EH (cell line): ENCODE measurements around the gene PRPH.
"Not testable (repeated sequence)": the region's sequence is repeated elsewhere in the genome, so short reads cannot be mapped to it uniquely, and the experiment has no call there.

Experiments
- DNase-seq: peaks from one replicate; pipeline ENCODE4 v3.0.0-alpha.2; 2015; ENCODE audit warnings: low read depth

PRPH gene

GRCh38 chr12:49295082-49295936 lies at the start of gene PRPH:
PRPH (plus strand) TSS chr12:49295147; CDS start chr12:49295201, 54 bp downstream.
- no peak for DNase-seq

- DNase-seq = no peak
These were observed 43.6 kb upstream of the PRPH start for GRCh38 chr12:49251357-49251756.

GRCh38 chr12:49253033-49253623 lies 41.8 kb upstream of the PRPH start:
- DNase-seq = peak; percentile 88

GRCh38 chr12:49255456-49255855 lies 39.5 kb upstream of the PRPH start:
- DNase-seq = not testable (repeated sequence)

DNA sequence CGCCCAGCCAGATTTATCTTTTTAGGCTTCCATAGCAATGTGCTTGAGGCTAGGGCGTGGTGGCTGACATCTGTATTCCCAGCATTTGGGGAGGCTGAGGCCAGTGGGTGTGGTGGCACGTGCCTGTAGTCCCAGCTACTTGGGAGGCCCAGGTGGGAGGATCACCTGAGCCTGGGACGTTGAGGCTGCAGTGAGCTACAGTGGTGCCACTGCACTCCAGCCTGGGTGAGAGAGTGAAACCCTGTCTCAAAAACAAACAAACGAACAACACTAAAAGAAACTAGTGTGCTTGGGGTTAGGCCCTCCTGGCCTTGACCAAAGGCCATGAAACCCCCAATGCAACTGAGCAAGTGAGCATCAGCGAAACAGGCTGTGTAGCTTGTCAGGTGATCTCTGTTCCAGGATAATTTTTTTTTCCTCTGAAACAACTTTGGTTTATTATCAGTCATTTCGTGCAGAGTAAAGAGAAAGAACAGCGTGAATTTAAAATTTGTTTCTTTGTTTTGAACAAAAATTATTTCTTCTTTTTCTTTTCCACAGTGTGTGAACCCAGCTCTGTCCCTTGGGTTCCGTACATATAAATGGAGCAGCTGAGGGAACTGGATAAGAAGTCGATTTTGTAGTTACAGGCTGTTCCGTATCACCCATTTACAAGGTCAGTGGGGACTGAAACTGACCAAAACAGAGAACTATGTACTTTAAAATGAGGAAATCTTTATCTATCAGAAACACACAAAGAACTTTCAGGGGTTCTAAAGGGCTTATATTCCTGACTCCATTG lies 38.9 kb upstream of the PRPH start:
- DNase-seq = no peak

DNA sequence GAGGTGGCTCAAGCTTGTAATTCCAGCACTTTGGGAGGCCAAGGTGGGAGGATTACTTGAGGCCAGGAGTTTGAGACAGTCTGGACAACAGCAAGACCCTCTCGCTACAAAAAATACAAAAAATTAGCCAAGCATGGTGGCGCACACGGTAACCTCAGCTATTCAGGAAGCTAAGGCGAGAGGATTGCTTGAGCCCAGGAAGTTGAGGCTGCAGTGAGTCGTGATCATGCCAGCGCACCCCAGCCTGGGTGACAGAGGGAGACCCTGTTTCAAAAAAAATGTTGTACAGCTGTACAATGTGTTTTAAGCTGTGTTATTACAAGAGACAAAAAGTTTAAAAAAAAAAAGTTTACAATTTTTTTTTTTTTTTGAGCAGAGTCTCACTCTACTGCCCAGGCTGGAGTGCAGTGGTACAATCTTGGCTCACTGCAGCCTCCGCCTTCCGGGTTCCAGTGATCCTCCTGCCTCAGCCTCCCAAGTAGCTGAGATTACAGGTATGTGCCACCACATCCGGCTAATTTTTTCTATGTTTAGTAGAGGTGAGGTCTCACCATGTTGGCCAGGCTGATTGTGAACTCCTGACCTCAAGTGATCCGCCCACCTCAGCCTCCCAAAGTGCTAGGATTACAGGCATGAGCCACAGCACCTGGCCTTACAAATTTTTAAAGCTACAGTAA lies 37.3 kb upstream of the PRPH start:
- DNase-seq = not testable (repeated sequence)

DNA sequence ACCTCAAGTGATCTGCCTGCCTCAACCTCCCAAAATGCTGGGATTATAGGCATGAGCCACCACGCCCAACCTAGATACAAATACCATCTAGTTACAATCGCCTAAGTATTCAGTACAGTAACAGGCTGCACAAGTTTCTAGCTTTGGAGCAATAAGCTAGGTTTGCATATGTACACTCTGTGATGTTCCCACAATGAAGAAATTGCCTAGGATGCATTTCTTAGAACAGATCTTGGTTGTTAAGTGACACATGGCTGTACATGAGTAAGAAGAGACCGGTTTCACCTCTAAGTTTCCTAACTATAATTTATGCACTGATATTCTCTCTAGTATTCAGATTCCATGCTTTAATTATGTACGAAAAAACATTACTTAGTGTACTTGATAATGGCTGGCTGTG lies 35.5 kb upstream of the PRPH start:
- DNase-seq = no peak

DNA sequence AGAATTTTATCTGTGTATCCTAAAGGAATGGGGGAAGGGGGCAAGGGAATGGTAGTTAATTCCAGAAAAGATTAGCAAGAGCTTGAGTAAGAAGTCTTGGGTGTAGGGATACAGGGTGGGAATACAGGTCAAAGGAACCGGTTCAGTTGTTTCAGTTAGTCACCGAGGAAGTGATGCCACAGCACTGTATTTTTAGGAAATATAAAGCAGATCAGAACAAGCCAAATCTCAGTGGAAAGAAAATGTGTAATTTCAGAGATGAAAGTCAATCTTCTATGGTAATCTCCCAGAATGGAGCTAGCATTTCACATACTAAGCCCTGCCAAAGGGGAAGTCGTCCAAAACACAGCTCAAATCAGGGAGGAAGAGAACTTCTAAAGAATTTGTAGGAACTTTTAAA lies 34.8 kb upstream of the PRPH start:
- DNase-seq = peak; percentile 65

GRCh38 chr12:49260571-49261363 lies 34.2 kb upstream of the PRPH start:
- DNase-seq = no peak

GRCh38 chr12:49261721-49262120 lies 33.2 kb upstream of the PRPH start:
- DNase-seq = peak; percentile 84

DNA sequence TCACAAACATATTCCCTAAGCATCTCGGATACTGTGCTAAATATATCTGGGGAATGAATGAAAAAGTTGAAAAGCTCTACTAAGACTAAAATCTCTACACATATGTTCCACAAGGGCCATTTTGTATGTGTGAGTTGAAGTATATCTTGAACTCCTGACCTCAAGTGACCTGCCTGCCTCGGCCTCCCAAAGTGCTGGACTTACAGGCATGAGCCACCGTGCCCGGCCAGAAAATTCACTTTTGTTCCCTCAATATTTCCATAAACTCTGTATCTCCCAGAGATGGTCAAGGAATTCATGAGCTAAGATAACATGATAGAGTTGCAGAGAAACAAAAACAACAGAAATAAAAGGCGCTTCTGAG lies 31.6 kb upstream of the PRPH start:
- DNase-seq = no peak

GRCh38 chr12:49264466-49264872 lies 30.5 kb upstream of the PRPH start:
- peak; percentile 62 for DNase-seq

DNA sequence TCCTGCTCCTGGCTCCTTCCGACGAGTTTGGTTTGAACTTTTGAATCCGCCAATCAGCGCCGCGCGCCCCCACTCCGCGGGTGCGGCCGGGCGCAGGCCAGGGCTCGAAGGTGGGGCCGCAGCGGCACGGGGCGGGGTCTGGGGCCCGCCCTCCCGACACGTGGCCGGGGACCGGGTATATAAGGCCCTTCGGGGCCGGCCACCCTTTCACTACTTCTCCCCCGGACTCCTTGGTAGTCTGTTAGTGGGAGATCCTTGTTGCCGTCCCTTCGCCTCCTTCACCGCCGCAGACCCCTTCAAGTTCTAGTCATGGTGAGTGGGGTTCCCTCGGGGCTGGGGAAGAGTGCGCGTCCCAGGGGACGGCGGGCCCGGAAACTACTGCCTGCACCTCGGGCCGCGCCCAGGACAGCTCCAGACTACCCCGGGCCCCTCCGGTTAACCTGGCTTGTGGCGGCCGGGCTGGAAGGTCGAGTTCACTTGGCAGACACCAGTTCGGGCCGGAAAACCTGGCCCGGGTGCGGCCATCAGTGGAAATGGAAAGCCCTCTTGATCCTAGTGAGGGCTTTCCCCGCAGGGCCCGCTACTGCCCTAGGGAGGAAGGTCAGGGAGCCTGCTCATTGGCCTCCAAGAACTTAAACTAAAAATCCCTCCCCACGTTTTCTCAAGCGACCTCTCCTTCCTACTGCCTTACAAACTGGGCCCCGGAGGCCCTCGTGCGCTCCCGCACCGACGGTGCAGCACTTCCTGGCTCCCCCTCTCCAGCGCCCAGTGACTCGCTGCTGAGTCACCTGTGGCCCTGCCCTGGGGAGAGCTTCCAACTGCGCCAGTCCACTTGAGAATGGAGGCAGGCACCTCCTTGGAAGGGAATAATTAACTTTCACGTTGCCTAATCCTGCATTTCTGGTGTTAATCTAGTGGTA lies 29.8 kb upstream of the PRPH start, which contains the start of gene TUBA1C:
TUBA1C (plus strand) TSS at position 210 of the 920 bp plus-strand sequence; CDS start at position 310, 100 bp downstream.
- peak; percentile 95 for DNase-seq

DNA sequence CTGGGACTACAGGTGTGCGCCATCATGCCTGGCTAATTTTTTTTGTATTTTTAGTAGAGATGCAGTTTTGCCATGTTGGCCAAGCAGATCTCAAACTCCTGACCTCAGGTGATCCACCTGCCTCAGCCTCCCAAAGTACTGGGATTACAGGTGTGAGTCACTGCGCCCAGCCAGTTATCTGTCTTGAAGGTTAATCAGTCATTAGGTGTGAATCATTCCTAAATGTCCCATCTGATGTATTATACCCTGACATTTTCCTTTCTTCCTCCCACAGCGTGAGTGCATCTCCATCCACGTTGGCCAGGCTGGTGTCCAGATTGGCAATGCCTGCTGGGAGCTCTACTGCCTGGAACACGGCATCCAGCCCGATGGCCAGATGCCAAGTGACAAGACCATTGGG lies 25.8 kb upstream of the PRPH start:
- DNase-seq = not testable (repeated sequence)

GRCh38 chr12:49272790-49273725 lies 21.9 kb upstream of the PRPH start:
- DNase-seq = no peak

GRCh38 chr12:49273726-49274395 lies 21.1 kb upstream of the PRPH start:
- DNase-seq = no peak

GRCh38 chr12:49274396-49275069 lies 20.4 kb upstream of the PRPH start:
- peak; percentile 28 for DNase-seq
